Loucy (cell line): ENCODE data around the gene UPF1.
"Not testable (repeated sequence)": the region's sequence is repeated elsewhere in the genome, so short reads cannot be mapped to it uniquely, and the experiment has no call there.

ENCODE experiments used
- H2AFZ ChIP-seq: fragments of 200-600 bp; sonication (generic); 2 replicates; pipeline ENCODE4 v1.6.0; 2016; ENCODE audit warnings: antibody characterized with exemption, mild to moderate bottlenecking, low read length, moderate library complexity
- H3F3A ChIP-seq: fragments of 200-600 bp; 2 replicates; pipeline ENCODE4 v1.6.0; 2016; ENCODE audit warnings: antibody characterized with exemption, low read depth, mild to moderate bottlenecking
- H3K27me3 ChIP-seq: fragments of 200-600 bp; sonication (generic); 2 replicates; pipeline ENCODE4 v1.6.1; 2014; ENCODE audit warnings: low read length, mild to moderate bottlenecking; ENCODE audit not compliant: insufficient read depth, poor library complexity, severe bottlenecking
- H3K36me3 ChIP-seq: fragments of 200-600 bp; sonication (generic); 2 replicates; pipeline ENCODE4 v1.6.1; 2016; ENCODE audit warnings: low read length; ENCODE audit not compliant: insufficient read depth
- H3K4me1 ChIP-seq: fragments of 200-600 bp; sonication (generic); 2 replicates; pipeline ENCODE4 v1.5.1; 2014; ENCODE audit warnings: low read length, mild to moderate bottlenecking; ENCODE audit not compliant: insufficient read depth, poor library complexity, severe bottlenecking
- H3K4me2 ChIP-seq: fragments of 200-600 bp; sonication (generic); 2 replicates; pipeline ENCODE4 v1.6.0; 2014; ENCODE audit warnings: antibody characterized with exemption, low read length, low read depth, mild to moderate bottlenecking; ENCODE audit not compliant: poor library complexity, severe bottlenecking
- H3K4me3 ChIP-seq: fragments of 200-600 bp; sonication (generic); 2 replicates; pipeline ENCODE4 v1.5.1; 2014; ENCODE audit warnings: low read length, mild to moderate bottlenecking, mixed read lengths; ENCODE audit not compliant: poor library complexity, severe bottlenecking
- H3K79me2 ChIP-seq: fragments of 200-600 bp; sonication (generic); 2 replicates; pipeline ENCODE4 v1.6.1; 2014; ENCODE audit warnings: low read length; ENCODE audit not compliant: insufficient read depth
- H3K9ac ChIP-seq: fragments of 200-600 bp; sonication (generic); 2 replicates; pipeline ENCODE4 v1.6.0; 2014; ENCODE audit warnings: mild to moderate bottlenecking, low read depth, low read length, moderate library complexity; ENCODE audit not compliant: poor library complexity, severe bottlenecking
- H3K9me2 ChIP-seq: fragments of 200-600 bp; sonication (generic); replicated peaks from 2 replicates; pipeline ENCODE4 v1.6.1; 2016; ENCODE audit warnings: low read depth, low read length, mixed read lengths
- H3K9me3 ChIP-seq: fragments of 200-600 bp; sonication (generic); 2 replicates; pipeline ENCODE4 v1.6.1; 2014; ENCODE audit warnings: mild to moderate bottlenecking, antibody characterized with exemption, low read length, low read depth; ENCODE audit not compliant: insufficient read depth
- H4K20me1 ChIP-seq: fragments of 200-600 bp; sonication (generic); 2 replicates; pipeline ENCODE4 v1.6.0; 2014; ENCODE audit warnings: antibody characterized with exemption, low read length, mild to moderate bottlenecking; ENCODE audit not compliant: insufficient read depth, poor library complexity, severe bottlenecking
- EZH2phosphoT487 ChIP-seq: fragments of 200-600 bp; IDR thresholded peaks from 2 replicates; pipeline ENCODE4 v1.6.1; 2018; ENCODE audit warnings: antibody characterized with exemption, mild to moderate bottlenecking, moderate library complexity, borderline replicate concordance
- TF ChIP-seq, protein P1 (sequence below): fragments of 200-600 bp; sonication (generic); conservative IDR thresholded peaks from 2 replicates; pipeline ENCODE4 v1.5.1; 2014; ENCODE audit warnings: mild to moderate bottlenecking, antibody characterized with exemption, low read length

The UPF1 gene

DNA sequence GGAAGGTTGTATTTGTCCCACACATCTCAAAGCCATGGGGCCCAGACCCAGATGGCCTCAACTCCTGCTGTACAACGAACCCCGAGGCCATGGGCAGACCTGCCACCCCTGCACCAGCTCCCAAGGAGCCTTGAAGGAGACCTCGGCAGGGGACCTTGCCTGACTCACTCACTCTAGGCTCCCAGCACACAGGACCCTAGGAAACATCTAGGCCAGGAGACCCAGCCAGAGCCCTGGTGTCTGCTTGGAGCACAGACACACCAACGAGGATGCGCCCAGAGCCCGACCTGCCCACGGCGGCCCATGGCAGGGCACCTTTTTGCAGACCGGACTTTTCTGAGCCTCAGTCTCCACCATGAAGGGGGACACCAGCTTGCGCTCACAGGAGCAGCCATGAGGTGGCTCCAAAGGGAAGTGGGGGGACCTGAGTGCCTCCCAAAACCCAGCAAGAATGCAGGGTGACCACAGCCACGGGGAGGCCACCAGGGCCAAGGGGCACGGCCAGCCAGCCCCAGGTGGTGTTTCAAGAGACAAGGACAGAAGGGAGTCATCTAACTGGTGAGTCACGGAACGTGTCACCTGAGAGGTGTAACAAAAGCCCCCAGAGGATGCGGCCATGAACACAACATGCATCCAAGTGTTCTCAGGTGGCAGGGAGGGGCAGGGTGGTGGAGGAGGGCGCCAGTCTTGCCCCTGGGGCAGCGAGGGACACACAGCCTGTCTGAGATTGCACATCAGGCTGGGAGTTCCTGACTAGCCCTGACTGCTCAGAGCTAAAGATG lies 69.1 kb downstream of the UPF1 start:
- TF ChIP-seq, protein P1, sequence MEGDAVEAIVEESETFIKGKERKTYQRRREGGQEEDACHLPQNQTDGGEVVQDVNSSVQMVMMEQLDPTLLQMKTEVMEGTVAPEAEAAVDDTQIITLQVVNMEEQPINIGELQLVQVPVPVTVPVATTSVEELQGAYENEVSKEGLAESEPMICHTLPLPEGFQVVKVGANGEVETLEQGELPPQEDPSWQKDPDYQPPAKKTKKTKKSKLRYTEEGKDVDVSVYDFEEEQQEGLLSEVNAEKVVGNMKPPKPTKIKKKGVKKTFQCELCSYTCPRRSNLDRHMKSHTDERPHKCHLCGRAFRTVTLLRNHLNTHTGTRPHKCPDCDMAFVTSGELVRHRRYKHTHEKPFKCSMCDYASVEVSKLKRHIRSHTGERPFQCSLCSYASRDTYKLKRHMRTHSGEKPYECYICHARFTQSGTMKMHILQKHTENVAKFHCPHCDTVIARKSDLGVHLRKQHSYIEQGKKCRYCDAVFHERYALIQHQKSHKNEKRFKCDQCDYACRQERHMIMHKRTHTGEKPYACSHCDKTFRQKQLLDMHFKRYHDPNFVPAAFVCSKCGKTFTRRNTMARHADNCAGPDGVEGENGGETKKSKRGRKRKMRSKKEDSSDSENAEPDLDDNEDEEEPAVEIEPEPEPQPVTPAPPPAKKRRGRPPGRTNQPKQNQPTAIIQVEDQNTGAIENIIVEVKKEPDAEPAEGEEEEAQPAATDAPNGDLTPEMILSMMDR, result no peak
- no peak for TF ChIP-seq EZH2phosphoT487
- no peaks in the 10 kb centered on the region for H4K20me1 ChIP-seq

DNA sequence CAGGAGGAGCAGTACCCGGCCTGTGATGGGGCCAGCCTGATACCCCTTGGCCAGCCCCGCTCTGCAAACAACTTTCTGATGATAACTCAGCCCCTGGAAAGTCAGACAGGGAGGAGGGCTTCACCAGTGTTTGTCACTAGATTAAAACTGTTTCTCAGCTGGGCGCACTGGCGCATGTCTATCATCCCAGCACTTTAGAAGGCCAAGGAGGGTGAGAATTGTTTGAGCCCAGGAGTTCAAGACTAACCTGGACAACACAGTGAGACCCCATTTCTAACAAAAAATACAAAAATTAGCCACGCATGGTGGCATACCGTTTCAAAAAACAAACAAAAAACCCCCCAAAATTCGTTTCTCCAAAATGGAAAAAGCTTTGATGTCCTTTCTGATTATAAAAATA lies 69.7 kb downstream of the UPF1 start:
- H3K36me3 ChIP-seq, result no peaks in the 10 kb centered on the region; the same call in 1 of the 2 replicates
- no peaks in the 10 kb centered on the region for H3K27me3 ChIP-seq
- no peak overlapping the region for H3K9ac ChIP-seq
- H3F3A ChIP-seq, result no peaks in the 10 kb centered on the region
- no peak overlapping the region for H3K4me3 ChIP-seq
- TF ChIP-seq, protein P1, result no peak
- no peak for TF ChIP-seq EZH2phosphoT487
- no peak overlapping the region for H3K4me2 ChIP-seq
- H3K79me2 ChIP-seq, result no peaks in the 10 kb centered on the region
- H2AFZ ChIP-seq, result no peak overlapping the region
- no peaks in the 10 kb centered on the region for H3K9me2 ChIP-seq
- H3K4me1 ChIP-seq, result no peaks in the 10 kb centered on the region
- no peaks in the 10 kb centered on the region for H4K20me1 ChIP-seq
- no peaks in the 10 kb centered on the region for H3K9me3 ChIP-seq

More for the DNA sequence above, 69.1 kb downstream of the UPF1 start:
- Histone ChIP-seq H3K4me2 (no peak overlapping the region), H2AFZ (no peak overlapping the region), H3F3A (no peaks in the 10 kb centered on the region), H3K79me2 (no peaks in the 10 kb centered on the region), H3K9me2 (no peaks in the 10 kb centered on the region), H3K9me3 (no peaks in the 10 kb centered on the region), H3K9ac (no peak overlapping the region), H3K4me3 (no peak overlapping the region), H3K4me1 (no peaks in the 10 kb centered on the region), H3K36me3 (no peaks in the 10 kb centered on the region), H3K27me3 (no peaks in the 10 kb centered on the region)

DNA sequence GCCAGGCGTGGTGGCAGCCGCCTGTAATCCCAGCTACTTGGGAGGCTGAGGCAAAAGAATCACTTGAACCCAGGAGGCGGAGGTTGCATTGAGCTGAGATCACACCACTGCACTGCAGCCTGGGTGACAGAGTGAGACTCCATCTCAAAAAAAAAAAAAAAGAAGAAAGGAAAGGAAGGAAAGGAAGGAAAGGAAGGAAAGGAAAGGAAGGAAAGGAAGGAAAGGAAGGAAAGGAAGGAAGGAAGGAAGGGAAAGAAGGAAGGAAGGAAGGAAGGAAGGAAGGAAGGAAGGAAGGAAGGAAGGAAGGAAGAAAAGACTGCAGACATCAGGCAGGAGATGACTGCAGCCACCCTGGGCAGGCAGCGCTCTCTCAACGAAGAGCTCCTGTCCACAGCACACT lies 70.8 kb downstream of the UPF1 start:
- not testable (repeated sequence) for H2AFZ ChIP-seq, H3K9ac ChIP-seq, H3K4me3 ChIP-seq, H3K9me3 ChIP-seq, H3K9me2 ChIP-seq, H3F3A ChIP-seq, H4K20me1 ChIP-seq, H3K4me2 ChIP-seq, H3K79me2 ChIP-seq, H3K36me3 ChIP-seq, H3K4me1 ChIP-seq, H3K27me3 ChIP-seq
